Heart left ventricle (tissue), 13 donors: ENCODE measurements around the gene FUBP3.

Experiments used
- POLR2A ChIP-seq, 2 donors: fragments of 450-650 bp; IDR thresholded peaks; one replicate each; pipeline ENCODE4 v1.6.1; 2017; ENCODE audit warnings: antibody characterized with exemption in 2 of 2, mild to moderate bottlenecking in 2 of 2, moderate library complexity in 2 of 2
- TF ChIP-seq, protein P1 (sequence below), 12 donors: fragments of 200-600 bp; sonication (generic) in 4 of 12; IDR thresholded peaks; one replicate each; pipeline versions ENCODE4 v1.5.0 to v1.8.0; 2018 to 2022; ENCODE audit warnings: antibody characterized with exemption in 12 of 12, mild to moderate bottlenecking in 5 of 12
- donor health status: ischemic (EF 13 %, LVEDD 7.1; RV severe dilation, severe dysfunction).
- donor health status: DM: no; HTN: yes; CAD: no.
- donor health status: DM: no; HTN: no; CAD: no.
- donor health status: ischemic (EF 25% LVEDD 6.9; RV normal size, moderate dysfunction).
- donor health status: ischemic (EF 25% LVEDD 5.7; RV mildly dilated, moderate dysfunction).
- donor health status: ischemic (EF 35%, LVEDD 5.7; RV mildly dilated, moderate dysfunction).
- donor health status: nonischemic (EF 11% LVEDD 7.7; RV severe dilation, severe dysfunction).
- donor health status: DM: yes; HTN: yes; CAD: no.
- donor health status: PGD.
- donor health status: ischemic (EF 29% LVEDD 5.4; RV normal size, mild dysfunction).
- donor health status: nonischemic (EF 23%, LVEDD 6.1; RV moderate dilation, normal function).

DNA sequence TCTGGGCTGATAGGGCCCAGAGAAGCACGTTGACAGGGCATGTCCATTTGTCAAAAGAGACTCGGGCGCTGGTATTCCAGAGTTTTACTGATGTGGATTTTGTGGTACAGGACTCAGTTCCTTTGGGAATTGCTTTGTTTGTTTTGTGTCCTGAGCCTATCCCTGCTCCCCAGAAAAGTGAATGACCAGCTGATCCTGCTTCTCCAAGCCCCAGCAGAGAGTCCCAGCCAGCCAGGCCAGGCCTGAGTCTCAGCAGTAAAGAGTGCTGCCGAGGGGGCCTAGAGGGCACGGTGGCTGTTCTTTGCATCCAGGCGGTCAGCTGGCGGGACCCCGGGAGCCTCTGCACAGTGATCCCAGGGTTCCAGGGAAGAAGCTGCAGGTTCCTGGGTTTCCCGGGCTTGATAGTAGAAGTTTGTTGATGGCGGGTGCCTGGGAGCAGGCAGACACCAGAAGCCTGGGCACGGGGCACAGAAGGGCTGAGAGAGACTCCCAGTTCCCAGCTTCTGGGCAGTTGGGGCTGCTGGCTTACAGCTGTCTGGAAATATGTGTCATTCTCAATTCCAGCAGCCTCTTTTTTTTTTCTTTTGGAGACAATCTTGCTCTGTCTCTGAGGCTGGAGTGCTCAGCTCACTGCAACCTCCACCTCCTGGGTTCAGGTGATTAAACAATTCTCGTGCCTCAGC is 93.7 kb downstream of the FUBP3 start:
- TF ChIP-seq, protein P1, sequence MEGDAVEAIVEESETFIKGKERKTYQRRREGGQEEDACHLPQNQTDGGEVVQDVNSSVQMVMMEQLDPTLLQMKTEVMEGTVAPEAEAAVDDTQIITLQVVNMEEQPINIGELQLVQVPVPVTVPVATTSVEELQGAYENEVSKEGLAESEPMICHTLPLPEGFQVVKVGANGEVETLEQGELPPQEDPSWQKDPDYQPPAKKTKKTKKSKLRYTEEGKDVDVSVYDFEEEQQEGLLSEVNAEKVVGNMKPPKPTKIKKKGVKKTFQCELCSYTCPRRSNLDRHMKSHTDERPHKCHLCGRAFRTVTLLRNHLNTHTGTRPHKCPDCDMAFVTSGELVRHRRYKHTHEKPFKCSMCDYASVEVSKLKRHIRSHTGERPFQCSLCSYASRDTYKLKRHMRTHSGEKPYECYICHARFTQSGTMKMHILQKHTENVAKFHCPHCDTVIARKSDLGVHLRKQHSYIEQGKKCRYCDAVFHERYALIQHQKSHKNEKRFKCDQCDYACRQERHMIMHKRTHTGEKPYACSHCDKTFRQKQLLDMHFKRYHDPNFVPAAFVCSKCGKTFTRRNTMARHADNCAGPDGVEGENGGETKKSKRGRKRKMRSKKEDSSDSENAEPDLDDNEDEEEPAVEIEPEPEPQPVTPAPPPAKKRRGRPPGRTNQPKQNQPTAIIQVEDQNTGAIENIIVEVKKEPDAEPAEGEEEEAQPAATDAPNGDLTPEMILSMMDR (IDR thresholded peaks at IDR 0.05): no peak
- no peak for TF ChIP-seq POLR2A (IDR thresholded peaks at IDR 0.05)
